PFSK-1 (cell line): Measurements from ENCODE around the gene RNU5D-1.

ENCODE experiments used
- FOXP2 ChIP-seq: optimal IDR thresholded peaks from 2 replicates; pipeline ENCODE3; 2011; ENCODE audit warnings: borderline replicate concordance, control low read depth, inconsistent platforms; ENCODE audit not compliant: insufficient read depth; ENCODE audit errors: extremely low read length, extremely low read depth
- POLR2AphosphoS5 ChIP-seq: IDR thresholded peaks from 2 replicates; pipeline ENCODE4 v1.6.1; 2012; ENCODE audit warnings: low read depth, mild to moderate bottlenecking, control low read depth, low read length, moderate library complexity
- SIN3A ChIP-seq: IDR thresholded peaks from 2 replicates; pipeline ENCODE4 v1.6.1; 2012; ENCODE audit warnings: mild to moderate bottlenecking, low read length, moderate library complexity, borderline replicate concordance; ENCODE audit not compliant: insufficient read depth
- TAF1 ChIP-seq: IDR thresholded peaks from 2 replicates; pipeline ENCODE4 v1.6.1; 2012; ENCODE audit warnings: low read length, control low read depth, borderline replicate concordance; ENCODE audit not compliant: insufficient read depth
- TF ChIP-seq, protein P1 (sequence below), 2 experiments: IDR thresholded peaks; 2 replicates each; pipeline versions ENCODE4 v1.6.1 to v1.8.0; 2011 to 2012; ENCODE audit warnings: low read depth in 2 of 2, low read length in 2 of 2, control low read depth in 1 of 2, inconsistent platforms in 1 of 2, mild to moderate bottlenecking in 1 of 2, moderate library complexity in 1 of 2; ENCODE audit not compliant: insufficient read depth in 1 of 2

Gene RNU5D-1

DNA sequence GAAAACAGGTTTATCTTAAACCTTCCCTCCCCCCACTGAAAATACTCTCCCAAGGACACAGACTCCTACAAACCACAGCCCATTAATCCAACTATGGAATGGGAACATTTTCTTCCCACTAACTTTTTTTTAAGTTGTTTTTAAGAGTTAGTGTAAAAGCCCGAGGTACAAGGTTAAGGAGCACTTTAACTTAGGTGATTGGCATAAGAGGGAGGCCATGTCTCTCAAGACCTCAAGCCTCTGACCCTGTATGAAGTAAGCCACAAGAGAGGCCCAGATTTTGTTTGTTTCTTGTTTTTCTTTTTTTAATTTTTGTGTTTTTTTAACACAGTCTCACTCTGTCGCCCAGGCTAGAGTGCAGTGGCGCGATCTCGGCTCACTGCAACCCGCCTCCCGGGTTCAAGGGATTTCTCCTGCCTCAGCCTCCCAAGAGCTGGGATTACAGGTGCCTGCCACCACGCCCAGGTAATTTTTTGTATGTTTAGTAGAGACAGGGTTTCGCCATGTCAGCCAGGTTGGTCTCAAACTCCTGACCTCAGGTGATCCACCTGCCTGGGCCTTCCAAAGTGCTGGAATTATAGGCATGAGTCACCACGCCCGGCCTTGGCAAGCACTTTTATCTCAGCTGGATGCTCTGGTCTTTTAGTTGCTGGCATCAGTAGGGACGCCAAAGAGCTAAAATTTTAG, 42.1 kb downstream of the RNU5D-1 start:
- no peak for TF ChIP-seq TAF1
- TF ChIP-seq, protein P1, sequence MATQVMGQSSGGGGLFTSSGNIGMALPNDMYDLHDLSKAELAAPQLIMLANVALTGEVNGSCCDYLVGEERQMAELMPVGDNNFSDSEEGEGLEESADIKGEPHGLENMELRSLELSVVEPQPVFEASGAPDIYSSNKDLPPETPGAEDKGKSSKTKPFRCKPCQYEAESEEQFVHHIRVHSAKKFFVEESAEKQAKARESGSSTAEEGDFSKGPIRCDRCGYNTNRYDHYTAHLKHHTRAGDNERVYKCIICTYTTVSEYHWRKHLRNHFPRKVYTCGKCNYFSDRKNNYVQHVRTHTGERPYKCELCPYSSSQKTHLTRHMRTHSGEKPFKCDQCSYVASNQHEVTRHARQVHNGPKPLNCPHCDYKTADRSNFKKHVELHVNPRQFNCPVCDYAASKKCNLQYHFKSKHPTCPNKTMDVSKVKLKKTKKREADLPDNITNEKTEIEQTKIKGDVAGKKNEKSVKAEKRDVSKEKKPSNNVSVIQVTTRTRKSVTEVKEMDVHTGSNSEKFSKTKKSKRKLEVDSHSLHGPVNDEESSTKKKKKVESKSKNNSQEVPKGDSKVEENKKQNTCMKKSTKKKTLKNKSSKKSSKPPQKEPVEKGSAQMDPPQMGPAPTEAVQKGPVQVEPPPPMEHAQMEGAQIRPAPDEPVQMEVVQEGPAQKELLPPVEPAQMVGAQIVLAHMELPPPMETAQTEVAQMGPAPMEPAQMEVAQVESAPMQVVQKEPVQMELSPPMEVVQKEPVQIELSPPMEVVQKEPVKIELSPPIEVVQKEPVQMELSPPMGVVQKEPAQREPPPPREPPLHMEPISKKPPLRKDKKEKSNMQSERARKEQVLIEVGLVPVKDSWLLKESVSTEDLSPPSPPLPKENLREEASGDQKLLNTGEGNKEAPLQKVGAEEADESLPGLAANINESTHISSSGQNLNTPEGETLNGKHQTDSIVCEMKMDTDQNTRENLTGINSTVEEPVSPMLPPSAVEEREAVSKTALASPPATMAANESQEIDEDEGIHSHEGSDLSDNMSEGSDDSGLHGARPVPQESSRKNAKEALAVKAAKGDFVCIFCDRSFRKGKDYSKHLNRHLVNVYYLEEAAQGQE (IDR thresholded peaks at IDR 0.05; ENCODE audit: insufficient read depth in 1 of 2, low read depth in 2 of 2, low read length in 2 of 2): no peak
- no peak for TF ChIP-seq FOXP2
- TF ChIP-seq SIN3A: no peak
- no peak for TF ChIP-seq POLR2AphosphoS5

DNA sequence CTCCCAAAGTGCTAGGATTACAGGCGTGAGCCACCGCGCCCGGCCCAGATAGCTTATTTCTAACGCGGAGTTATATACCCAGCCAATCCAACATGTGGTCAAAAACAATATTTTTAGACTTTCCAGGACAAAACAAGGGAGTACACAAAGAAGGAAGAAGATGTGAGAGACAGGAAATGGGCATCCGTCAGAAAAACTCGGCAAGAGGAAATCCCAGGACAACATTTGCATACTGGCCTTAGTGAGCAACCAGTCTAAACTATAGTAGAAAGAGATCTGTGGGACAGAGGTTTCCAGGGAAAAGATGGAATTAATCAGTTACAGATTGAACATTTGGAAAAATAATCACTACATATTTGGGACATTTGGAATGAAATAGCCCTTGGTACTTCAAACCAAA, 45.1 kb downstream of the RNU5D-1 start:
- TF ChIP-seq SIN3A: no peak
- no peak for TF ChIP-seq TAF1
- TF ChIP-seq POLR2AphosphoS5: no peak
- TF ChIP-seq, protein P1 (IDR thresholded peaks at IDR 0.05; ENCODE audit: insufficient read depth in 1 of 2, low read depth in 2 of 2, low read length in 2 of 2): no peak
- no peak for TF ChIP-seq FOXP2

DNA sequence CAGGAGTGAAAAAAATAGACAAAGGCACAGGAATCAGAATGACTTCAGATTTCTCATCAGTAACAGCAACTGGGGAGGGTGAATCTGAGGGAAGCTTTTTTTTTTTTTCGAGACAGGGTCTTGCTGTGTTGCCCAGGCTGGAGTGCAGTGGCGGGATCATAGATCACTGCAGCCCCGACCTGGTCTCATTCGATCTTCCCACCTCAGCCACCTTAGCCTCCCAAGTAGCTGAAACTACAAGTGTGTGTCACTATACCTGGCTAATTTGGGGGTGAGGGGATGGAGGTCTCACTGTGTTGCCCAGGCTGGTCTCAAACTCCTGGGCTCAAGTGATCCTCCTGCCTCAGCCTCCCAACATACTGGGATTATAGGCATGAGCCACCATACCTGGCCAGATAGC, 45.8 kb downstream of the RNU5D-1 start:
- no peak for TF ChIP-seq SIN3A
- no peak for TF ChIP-seq FOXP2
- TF ChIP-seq, protein P1 (IDR thresholded peaks at IDR 0.05; ENCODE audit: insufficient read depth in 1 of 2, low read depth in 2 of 2, low read length in 2 of 2): no peak
- TF ChIP-seq POLR2AphosphoS5: no peak
- TF ChIP-seq TAF1: no peak

DNA sequence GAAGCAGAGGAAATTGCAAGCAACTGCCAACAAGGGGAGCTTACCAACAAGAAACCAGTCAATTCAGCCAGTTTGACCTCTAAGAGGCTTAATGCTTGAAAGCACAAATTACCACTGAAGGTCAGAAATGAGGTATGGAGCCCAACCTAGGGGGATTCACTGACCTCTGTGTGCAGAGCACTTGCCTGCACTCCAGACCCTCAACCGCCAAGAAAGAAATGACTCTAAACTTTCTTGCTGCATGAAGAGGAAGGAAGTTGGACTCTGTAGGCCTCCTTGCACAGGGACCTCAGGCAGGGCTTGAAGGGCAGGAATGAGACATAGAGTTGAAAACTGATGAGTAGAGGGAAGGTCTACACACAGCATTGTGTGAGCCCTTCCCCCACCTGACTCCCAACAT, 46.4 kb downstream of the RNU5D-1 start:
- TF ChIP-seq POLR2AphosphoS5 (no peak), FOXP2 (no peak), TAF1 (no peak), SIN3A (no peak)
- TF ChIP-seq, protein P1 (IDR thresholded peaks at IDR 0.05; ENCODE audit: insufficient read depth in 1 of 2, low read depth in 2 of 2, low read length in 2 of 2): no peak

DNA sequence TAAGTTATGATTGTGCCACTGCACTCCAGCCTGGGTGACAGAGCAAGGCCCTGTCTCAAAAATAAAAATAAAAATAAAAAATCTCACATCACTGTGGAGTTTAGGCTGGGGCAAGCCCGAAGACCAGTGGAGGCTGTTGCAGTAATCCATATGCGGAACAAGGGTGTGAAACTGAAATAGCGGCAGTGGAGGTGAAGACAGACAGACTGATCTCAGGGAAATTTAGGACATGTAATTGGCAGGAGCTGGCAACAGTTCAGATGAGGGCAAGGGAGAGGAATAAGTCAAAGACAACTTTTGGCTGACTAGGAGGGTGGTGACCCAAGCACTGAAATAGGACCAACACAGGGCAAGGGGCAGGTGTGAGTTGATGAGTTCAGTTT, 48.1 kb downstream of the RNU5D-1 start:
- TF ChIP-seq TAF1: no peak
- TF ChIP-seq FOXP2: no peak
- TF ChIP-seq SIN3A: no peak
- TF ChIP-seq POLR2AphosphoS5: no peak
- TF ChIP-seq, protein P1 (IDR thresholded peaks at IDR 0.05; ENCODE audit: insufficient read depth in 1 of 2, low read depth in 2 of 2, low read length in 2 of 2): no peak
